Astrocyte of the cerebellum (primary cell): Measurements from ENCODE around the gene UBAP1L.

Source experiments
- DNase-seq: peaks from one replicate; pipeline ENCODE4 v3.0.0-alpha.2; 2011; ENCODE audit warnings: low read depth
- H3K4me3 ChIP-seq: 2 replicates; pipeline ENCODE4 v1.5.1; 2011; ENCODE audit warnings: mild to moderate bottlenecking, low read depth, low read length, moderate library complexity
- CTCF ChIP-seq: IDR thresholded peaks from 2 replicates; pipeline ENCODE4 v1.5.1; 2012; ENCODE audit warnings: low read length, low read depth, moderate library complexity, mild to moderate bottlenecking; ENCODE audit errors: missing control alignments
- in situ Hi-C: cut with HindIII; loops from 2 replicates; pipeline ENCODE4 v1.10.0; 2017; ENCODE audit warnings: low sequenced_read_pairs

Gene UBAP1L

GRCh38 chr15:65115086-65115485 lies at the start of gene UBAP1L:
Gene UBAP1L, minus strand, starts transcription at chr15:65115200. Its CDS starts 8,985 bp downstream, at chr15:65106215.
- no peak for TF ChIP-seq CTCF
- no peak for DNase-seq
- no peak within 1 kb of the TSS for H3K4me3 ChIP-seq
- in situ Hi-C loops, result no loop called here

- no peak for TF ChIP-seq CTCF
Measured at GRCh38 chr15:65164139-65164538, 49.1 kb upstream of the UBAP1L start.

GRCh38 chr15:65163041-65163440 lies 48.0 kb upstream of the UBAP1L start:
- no peak for DNase-seq
- in situ Hi-C loops, result loop anchor here (5.0 kb wide), 1 partner anchor 61 kb away; no protein-coding TSS in a partner anchor
- H3K4me3 ChIP-seq, result no peak overlapping the region
- no peak for TF ChIP-seq CTCF

More at GRCh38 chr15:65164139-65164538, 49.1 kb upstream of the UBAP1L start:
- in situ Hi-C loops, result loop anchor here (5.0 kb wide), 1 partner anchor 62 kb away; no protein-coding TSS in a partner anchor
- no peak for DNase-seq
- no peak overlapping the region for H3K4me3 ChIP-seq

- no peak for TF ChIP-seq CTCF
Measured at GRCh38 chr15:65156692-65157091, 41.7 kb upstream of the UBAP1L start.

GRCh38 chr15:65154720-65155119 lies 39.7 kb upstream of the UBAP1L start:
- no peak for DNase-seq
- in situ Hi-C loops, result no loop called here

More at GRCh38 chr15:65156692-65157091, 41.7 kb upstream of the UBAP1L start:
- H3K4me3 ChIP-seq, result no peak overlapping the region
- in situ Hi-C loops, result no loop called here
- DNase-seq, result no peak

GRCh38 chr15:65147902-65148301 lies 32.9 kb upstream of the UBAP1L start:
- H3K4me3 ChIP-seq, result no peak overlapping the region
- in situ Hi-C loops, result no loop called here
- DNase-seq, result no peak
- no peak for TF ChIP-seq CTCF

More at GRCh38 chr15:65154720-65155119, 39.7 kb upstream of the UBAP1L start:
- H3K4me3 ChIP-seq, result no peak overlapping the region
- TF ChIP-seq CTCF, result no peak
